Osteocyte (in vitro differentiated cells): ENCODE results near the gene GPD1. TPM values are rescaled to one million over a fixed set of nuclear protein-coding genes. Genes with fewer than 3 reads are reported as not detected.

Experiments
- DNase-seq: peaks from one replicate; pipeline ENCODE4 v3.0.0; 2021; ENCODE audit warnings: mixed read lengths; ENCODE audit not compliant: unreplicated experiment; ENCODE audit errors: extremely low spot score
- H3K27ac Mint-ChIP-seq: one replicate; pipeline ENCODE4 v1.8.0; 2021; ENCODE audit warnings: mild to moderate bottlenecking, mixed read lengths; ENCODE audit not compliant: unreplicated experiment
- H3K27me3 Mint-ChIP-seq: one replicate; pipeline ENCODE4 v1.8.0; 2021; ENCODE audit warnings: mixed read lengths; ENCODE audit not compliant: unreplicated experiment
- H3K36me3 Mint-ChIP-seq: one replicate; pipeline ENCODE4 v1.8.0; 2021; ENCODE audit warnings: mixed read lengths; ENCODE audit not compliant: unreplicated experiment
- H3K4me1 Mint-ChIP-seq: one replicate; pipeline ENCODE4 v1.8.0; 2021; ENCODE audit warnings: mixed read lengths; ENCODE audit not compliant: unreplicated experiment
- H3K4me3 Mint-ChIP-seq: one replicate; pipeline ENCODE4 v1.8.0; 2021; ENCODE audit warnings: mild to moderate bottlenecking, moderate library complexity, mixed read lengths; ENCODE audit not compliant: unreplicated experiment
- H3K9me3 Mint-ChIP-seq: one replicate; pipeline ENCODE4 v1.8.0; 2021; ENCODE audit warnings: mixed read lengths; ENCODE audit not compliant: unreplicated experiment
- total RNA-seq: library from RNA; stranded (reverse); gene quantifications from 2 replicates; pipeline ENCODE4 v1.2.1, GENCODE V29; 2021
- TF ChIP-seq, protein P1 (sequence below): fragments of 200-600 bp; sonication (generic); IDR thresholded peaks from 2 replicates; pipeline ENCODE4 v1.5.0; 2021; ENCODE audit warnings: antibody characterized with exemption, mild to moderate bottlenecking, moderate library complexity

The GPD1 gene
- total RNA-seq, 1 donor from 2014 or later = 0.43 TPM

DNA sequence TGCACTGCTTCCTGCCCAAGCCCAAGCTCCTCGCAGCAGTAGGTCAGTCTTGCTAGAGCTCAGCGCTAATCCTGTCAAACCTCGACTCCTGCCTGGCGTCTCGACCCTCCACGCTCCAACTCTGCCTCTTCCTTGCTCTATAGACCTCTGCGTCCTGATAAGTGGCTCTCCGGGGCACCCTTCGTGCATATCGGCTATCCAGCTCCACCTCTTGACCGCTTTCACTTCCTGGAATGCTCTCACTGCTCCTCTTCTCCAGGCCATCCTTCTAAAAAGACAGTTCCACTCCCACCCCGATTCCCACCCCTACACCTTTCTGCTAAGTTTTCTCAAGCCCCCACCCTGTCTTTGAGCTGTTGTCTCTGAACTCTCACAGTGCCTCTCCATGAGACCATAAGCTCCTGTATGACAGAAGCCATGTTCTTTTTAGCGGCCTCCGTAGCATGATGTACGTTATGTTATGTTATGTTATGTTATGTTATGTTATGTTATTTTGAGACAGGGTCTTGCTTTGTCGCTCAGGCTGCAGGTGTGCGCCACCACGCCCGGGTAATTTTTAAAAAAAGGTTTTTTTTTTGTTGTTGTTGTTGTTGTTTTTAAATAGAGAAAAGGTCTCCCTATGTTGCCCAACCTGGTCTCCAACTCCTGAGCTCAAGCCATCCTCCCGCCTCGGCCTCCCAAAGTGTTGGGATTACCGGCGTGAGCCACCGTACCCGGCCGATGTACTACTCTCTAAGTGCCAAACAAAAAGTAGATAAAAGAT, 8.8 kb downstream of the GPD1 start:
- TF ChIP-seq, protein P1, sequence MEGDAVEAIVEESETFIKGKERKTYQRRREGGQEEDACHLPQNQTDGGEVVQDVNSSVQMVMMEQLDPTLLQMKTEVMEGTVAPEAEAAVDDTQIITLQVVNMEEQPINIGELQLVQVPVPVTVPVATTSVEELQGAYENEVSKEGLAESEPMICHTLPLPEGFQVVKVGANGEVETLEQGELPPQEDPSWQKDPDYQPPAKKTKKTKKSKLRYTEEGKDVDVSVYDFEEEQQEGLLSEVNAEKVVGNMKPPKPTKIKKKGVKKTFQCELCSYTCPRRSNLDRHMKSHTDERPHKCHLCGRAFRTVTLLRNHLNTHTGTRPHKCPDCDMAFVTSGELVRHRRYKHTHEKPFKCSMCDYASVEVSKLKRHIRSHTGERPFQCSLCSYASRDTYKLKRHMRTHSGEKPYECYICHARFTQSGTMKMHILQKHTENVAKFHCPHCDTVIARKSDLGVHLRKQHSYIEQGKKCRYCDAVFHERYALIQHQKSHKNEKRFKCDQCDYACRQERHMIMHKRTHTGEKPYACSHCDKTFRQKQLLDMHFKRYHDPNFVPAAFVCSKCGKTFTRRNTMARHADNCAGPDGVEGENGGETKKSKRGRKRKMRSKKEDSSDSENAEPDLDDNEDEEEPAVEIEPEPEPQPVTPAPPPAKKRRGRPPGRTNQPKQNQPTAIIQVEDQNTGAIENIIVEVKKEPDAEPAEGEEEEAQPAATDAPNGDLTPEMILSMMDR = no peak
- Mint-ChIP-seq H3K36me3 (peaks cover 6% of the 10 kb centered on the region), H3K9me3 (no peaks in the 10 kb centered on the region), H3K27ac (peak overlapping the region; percentile 96), H3K4me3 (peak overlapping the region; percentile 91), H3K4me1 (peaks cover 44% of the 10 kb centered on the region), H3K27me3 (no peaks in the 10 kb centered on the region)
- no peak for DNase-seq

DNA sequence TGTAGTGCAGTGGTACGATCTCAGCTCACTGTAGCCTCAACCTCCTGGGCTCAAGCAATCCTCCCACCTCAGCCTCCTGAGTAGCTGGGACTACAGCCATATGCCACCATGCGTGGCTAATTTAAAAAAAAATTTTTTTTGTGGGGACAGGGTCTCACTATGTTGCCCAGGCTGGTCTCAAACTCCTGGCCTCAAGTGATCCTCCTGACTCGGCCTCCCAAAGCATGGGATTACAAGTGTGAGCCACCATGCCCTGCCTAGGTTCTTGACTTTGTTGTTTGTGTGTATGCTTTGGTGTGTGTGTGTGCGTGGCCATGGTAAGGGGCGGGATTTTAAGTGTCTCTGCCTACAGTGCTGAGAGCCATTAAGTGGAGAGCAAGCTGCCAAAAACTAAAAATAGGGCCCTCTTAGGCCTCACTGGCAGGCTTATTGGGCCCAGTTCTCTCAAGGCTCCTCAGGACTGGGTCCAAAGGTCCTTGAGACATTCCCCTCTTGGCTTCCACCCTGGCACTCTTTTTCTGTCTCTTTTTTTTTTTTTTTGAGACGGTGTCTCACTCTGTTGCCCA, 13.3 kb downstream of the GPD1 start:
- no peak for DNase-seq
- no peak overlapping the region for H3K4me3 Mint-ChIP-seq
- peaks cover 12% of the 10 kb centered on the region for H3K36me3 Mint-ChIP-seq
- H3K9me3 Mint-ChIP-seq = no peaks in the 10 kb centered on the region
- no peak overlapping the region for H3K27ac Mint-ChIP-seq
- no peaks in the 10 kb centered on the region for H3K27me3 Mint-ChIP-seq
- H3K4me1 Mint-ChIP-seq = peaks cover 22% of the 10 kb centered on the region
- TF ChIP-seq, protein P1 = no peak

DNA sequence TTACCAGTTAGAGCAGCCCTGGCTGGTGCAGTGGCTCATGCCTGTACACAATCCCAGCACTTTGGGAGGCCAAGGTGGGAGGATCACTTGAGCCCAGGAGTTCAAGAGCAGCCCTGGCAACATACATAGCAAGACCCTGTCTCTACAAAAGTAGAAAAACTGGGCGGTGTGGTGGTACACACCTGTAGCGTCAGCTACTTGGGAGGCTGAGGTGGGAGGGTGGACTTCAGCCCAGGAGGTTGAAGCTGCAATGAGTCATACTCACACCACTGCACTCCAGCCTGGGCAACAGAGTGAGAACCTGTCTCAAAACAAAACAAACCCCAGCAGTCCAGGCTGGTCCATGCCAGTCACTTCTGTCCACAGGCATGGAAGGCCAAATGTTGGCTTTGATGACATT, 15.6 kb downstream of the GPD1 start:
- H3K36me3 Mint-ChIP-seq = peaks cover 26% of the 10 kb centered on the region
- H3K27ac Mint-ChIP-seq = no peak overlapping the region
- H3K27me3 Mint-ChIP-seq = no peaks in the 10 kb centered on the region
- TF ChIP-seq, protein P1 = no peak
- H3K4me1 Mint-ChIP-seq = peaks cover 11% of the 10 kb centered on the region
- H3K4me3 Mint-ChIP-seq = no peak overlapping the region
- no peaks in the 10 kb centered on the region for H3K9me3 Mint-ChIP-seq
- no peak for DNase-seq

DNA sequence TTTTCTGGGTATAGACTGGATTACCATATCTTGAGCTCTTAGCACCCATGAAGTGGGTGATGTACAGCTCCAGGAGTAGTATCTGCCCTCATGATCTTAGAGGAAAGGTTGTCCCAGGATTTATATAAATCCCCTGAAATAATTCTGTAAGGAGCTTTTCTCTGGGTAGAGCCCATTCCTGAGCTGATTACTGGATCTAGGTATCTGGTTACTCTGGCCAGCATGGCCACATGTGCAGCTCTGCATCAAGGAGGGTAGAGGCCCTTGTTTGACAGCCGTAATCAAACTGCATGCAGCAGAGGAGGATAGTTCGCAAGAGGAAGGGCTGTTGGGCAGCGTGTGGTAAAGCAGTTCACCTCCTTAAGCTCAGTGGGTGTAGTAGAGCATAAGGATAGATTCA, 16.7 kb downstream of the GPD1 start:
- DNase-seq = no peak
- H3K4me1 Mint-ChIP-seq = peaks cover 8% of the 10 kb centered on the region
- no peaks in the 10 kb centered on the region for H3K27me3 Mint-ChIP-seq
- TF ChIP-seq, protein P1 = no peak
- peaks cover 26% of the 10 kb centered on the region for H3K36me3 Mint-ChIP-seq
- no peaks in the 10 kb centered on the region for H3K9me3 Mint-ChIP-seq
- no peak overlapping the region for H3K27ac Mint-ChIP-seq
- no peak overlapping the region for H3K4me3 Mint-ChIP-seq

DNA sequence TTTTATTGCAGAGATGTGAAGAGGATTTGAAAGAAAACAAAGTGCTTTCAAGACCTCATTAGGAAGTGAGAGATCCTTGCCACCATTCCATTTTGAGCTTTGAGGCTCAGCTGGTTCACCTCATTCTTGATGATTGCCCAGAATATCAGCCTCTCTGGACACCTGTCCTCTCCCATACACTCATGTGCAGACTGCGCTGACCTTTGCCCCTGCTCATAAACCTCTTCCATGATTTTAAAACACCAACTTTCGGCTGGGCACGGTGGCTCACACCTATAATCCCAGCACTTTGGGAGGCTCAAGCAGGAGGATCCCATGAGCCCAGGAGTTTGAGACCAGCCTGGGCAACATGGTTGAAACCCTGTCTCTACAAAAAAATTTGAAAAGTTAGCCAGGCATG, 17.1 kb downstream of the GPD1 start:
- Mint-ChIP-seq H3K4me3 (no peak overlapping the region), H3K36me3 (peaks cover 21% of the 10 kb centered on the region), H3K9me3 (no peaks in the 10 kb centered on the region), H3K4me1 (peaks cover 3% of the 10 kb centered on the region), H3K27me3 (no peaks in the 10 kb centered on the region), H3K27ac (no peak overlapping the region)
- DNase-seq = no peak
- TF ChIP-seq, protein P1 = no peak
